HepG2 (cell line): ENCODE measurements around the gene WDR20. TPM values are rescaled to one million over a fixed set of nuclear protein-coding genes. Genes with fewer than 3 reads are reported as not detected.

ENCODE experiments used
- ATAC-seq: fragments of 200-7000 bp; cut with Tn5 transposase; 3 replicates; pipeline ENCODE4 v1.9.1; 2020; ENCODE audit warnings: mild to moderate bottlenecking, moderate library complexity
- BruUV-seq: library from RNA; stranded (reverse); fragments of 400-500 nt; replicated peaks from 2 replicates; lab custom pipeline; 2021; lab: Mats Ljungman, UMichigan
- CTCF ChIA-PET: fragments of 300-600 bp; formaldehyde crosslinking; extraction: SDS; loops from one replicate; lab custom pipeline; 2021; ENCODE audit warnings: low total read pairs, inconsistent platforms, low intra/inter-chr PET ratio; lab: Yijun Ruan, JAX
- POLR2A ChIA-PET: fragments of 350-600 bp; sonication (Branson Sonifier 250); formaldehyde crosslinking; loops from one replicate; lab custom pipeline; 2020; ENCODE audit warnings: antibody characterized with exemption, inconsistent platforms; lab: Yijun Ruan, JAX
- DNase-seq: peaks from one replicate; pipeline ENCODE4 v3.0.0-alpha.2; 2015; ENCODE audit warnings: low spot score
- FAIRE-seq: peaks from 3 replicates; lab custom pipeline; 2011; peaks lifted over from hg19 to GRCh38; lab: Jason Lieb, UNC
- H2AFZ ChIP-seq: one replicate; pipeline ENCODE4 v1.6.1; 2011; ENCODE audit warnings: low read length, inconsistent platforms
- H3K27ac ChIP-seq: fragments of 300-600 bp; 3 replicates; pipeline ENCODE4 v1.8.0; 2011; ENCODE audit warnings: mixed run types, mild to moderate bottlenecking, mixed read lengths, low read length, inconsistent platforms; ENCODE audit not compliant: insufficient read depth; ENCODE audit errors: extremely low read length
- H3K27me3 ChIP-seq, 2 experiments: fragments of 200-600 bp in 1 of 2; 2 replicates in 1 of 2; 3 replicates in 1 of 2; pipeline versions ENCODE4 v1.6.0 to v1.8.0; 2011; ENCODE audit warnings: low read length in 2 of 2, mild to moderate bottlenecking in 2 of 2, moderate library complexity in 2 of 2, inconsistent platforms in 1 of 2; ENCODE audit not compliant: insufficient read depth in 2 of 2, control insufficient read depth in 1 of 2
- H3K36me3 ChIP-seq, 2 experiments: fragments of 200-600 bp in 1 of 2; replicated peaks in 1 of 2; 2 replicates in 1 of 2; 3 replicates in 1 of 2; pipeline versions ENCODE4 v1.5.1 to v1.8.0; 2011; ENCODE audit warnings: low read length in 2 of 2, inconsistent platforms in 1 of 2; ENCODE audit not compliant: insufficient read depth in 2 of 2, control insufficient read depth in 1 of 2
- H3K4me1 ChIP-seq: 2 replicates; pipeline ENCODE4 v1.5.1; 2012; ENCODE audit warnings: low read length, inconsistent platforms; ENCODE audit not compliant: insufficient read depth
- H3K4me2 ChIP-seq: 2 replicates; pipeline ENCODE4 v1.6.0; 2011; ENCODE audit warnings: low read depth, low read length, inconsistent platforms
- H3K4me3 ChIP-seq, 3 experiments: fragments of 200-600 bp in 1 of 3; sonication (generic), shearing (Covaris generic) in 1 of 3; replicated peaks in 1 of 3; 2 replicates each; pipeline ENCODE4 v1.5.1; 2011 to 2016; ENCODE audit warnings: low read length in 3 of 3, inconsistent platforms in 2 of 3, low read depth in 2 of 3, mild to moderate bottlenecking in 2 of 3, control low read depth in 1 of 3, mixed read lengths in 1 of 3; ENCODE audit not compliant: insufficient read depth in 1 of 3
- H3K79me2 ChIP-seq: one replicate; pipeline ENCODE4 v1.6.1; 2011; ENCODE audit warnings: low read length, inconsistent platforms; ENCODE audit not compliant: insufficient read depth
- H3K9ac ChIP-seq: 2 replicates; pipeline ENCODE4 v1.6.0; 2011; ENCODE audit warnings: mild to moderate bottlenecking, low read depth, low read length, inconsistent platforms; ENCODE audit not compliant: insufficient read depth
- H3K9me3 ChIP-seq: 2 replicates; pipeline ENCODE4 v1.5.1; 2012; ENCODE audit warnings: mild to moderate bottlenecking, low read length
- H4K20me1 ChIP-seq: 2 replicates; pipeline ENCODE4 v1.6.0; 2011; ENCODE audit warnings: inconsistent platforms, mild to moderate bottlenecking, low read length, moderate library complexity; ENCODE audit not compliant: insufficient read depth
- GTF2F1 ChIP-seq: fragments of 150-350 bp; IDR thresholded peaks from 2 replicates; pipeline ENCODE4 v1.6.1; 2014; ENCODE audit warnings: low read length
- MIER2 ChIP-seq: IDR thresholded peaks from 2 replicates; pipeline ENCODE4 v1.6.1; 2016; ENCODE audit warnings: missing biosample characterization, missing genetic modification reagents
- NCOA1 ChIP-seq: sonication (generic); formaldehyde crosslinking; IDR thresholded peaks from 2 replicates; pipeline ENCODE4 v1.9.0; 2021; ENCODE audit warnings: missing genetic modification reagents
- NFYB ChIP-seq: sonication (generic); formaldehyde crosslinking; IDR thresholded peaks from 2 replicates; pipeline ENCODE4 v1.4.0; 2020; ENCODE audit warnings: missing genetic modification reagents
- ZC3H13 ChIP-seq: sonication (generic); formaldehyde crosslinking; IDR thresholded peaks from 2 replicates; pipeline ENCODE4 v1.8.1; 2023; ENCODE audit warnings: mild to moderate bottlenecking, missing genetic modification reagents, moderate library complexity
- ZKSCAN5 ChIP-seq: sonication (generic); formaldehyde crosslinking; IDR thresholded peaks from 2 replicates; pipeline ENCODE4 v1.5.1; 2020; ENCODE audit warnings: mild to moderate bottlenecking, missing genetic modification reagents
- WGBS: methylation state at CpG from one replicate; pipeline ENCODE4 v1.1.6; 2017; ENCODE audit warnings: low lambda C conversion rate; 5-methylcytosine and 5-hydroxymethylcytosine counted together
- in situ Hi-C: cut with HindIII; loops from 2 replicates; pipeline ENCODE4 v1.10.0; 2017; ENCODE audit warnings: low pct_unique_long_range_greater_than_20kb; ENCODE audit not compliant: extremely low pct_ligation_motif_present
- intact Hi-C: fragments of 100-400 bp; cut with micrococcal nuclease; formaldehyde crosslinking; loops from one replicate; pipeline ENCODE4 v1.10.0; 2022; ENCODE audit not compliant: unreplicated experiment
- polyA plus RNA-seq, 8 experiments: library from polyadenylated mRNA; depleted of rRNA in 3 of 8; stranded (reverse) in 7 of 8; unstranded in 1 of 8; fragments of >200 nt; fragmentation: Illumina TruSeq in 4 of 8; extraction: Trizol in 4 of 8; gene quantifications; 2 replicates each; pipeline versions ENCODE4 v1.2.1 to v1.2.3, GENCODE V29; 2011 to 2016; ENCODE audit warnings: low read depth in 4 of 8, missing spikeins in 1 of 8, mixed read lengths in 1 of 8; ENCODE audit not compliant: insufficient read depth in 1 of 8
- total RNA-seq, 5 experiments: library from RNA; depleted of rRNA; stranded (reverse); fragments of >200 nt; fragmentation: Illumina TruSeq; extraction: Trizol; gene quantifications; 2 replicates each; pipeline ENCODE4 v1.2.3, GENCODE V29; 2016; ENCODE audit warnings: low read depth in 1 of 5
- TF ChIP-seq, protein P1 (sequence below): IDR thresholded peaks from 2 replicates; pipeline ENCODE4 v1.6.1; 2016; ENCODE audit warnings: low read depth, missing genetic modification reagents, missing compliant biosample characterization
- TF ChIP-seq, protein P2 (sequence below): sonication (generic); formaldehyde crosslinking; IDR thresholded peaks from 2 replicates; pipeline ENCODE4 v1.5.0; 2020; ENCODE audit warnings: mild to moderate bottlenecking, low read depth, missing genetic modification reagents, borderline replicate concordance
- TF ChIP-seq, protein P3 (sequence below): sonication (generic); formaldehyde crosslinking; IDR thresholded peaks from 2 replicates; pipeline ENCODE4 v1.5.0; 2020; ENCODE audit warnings: missing genetic modification reagents, mild to moderate bottlenecking, borderline replicate concordance

Gene WDR20
- total and polyA plus RNA-seq, 2 of the 13 experiments (the other 11 are each of a cell fraction or from before 2014, with no cell fraction given): 10.4 to 23.2 TPM

DNA sequence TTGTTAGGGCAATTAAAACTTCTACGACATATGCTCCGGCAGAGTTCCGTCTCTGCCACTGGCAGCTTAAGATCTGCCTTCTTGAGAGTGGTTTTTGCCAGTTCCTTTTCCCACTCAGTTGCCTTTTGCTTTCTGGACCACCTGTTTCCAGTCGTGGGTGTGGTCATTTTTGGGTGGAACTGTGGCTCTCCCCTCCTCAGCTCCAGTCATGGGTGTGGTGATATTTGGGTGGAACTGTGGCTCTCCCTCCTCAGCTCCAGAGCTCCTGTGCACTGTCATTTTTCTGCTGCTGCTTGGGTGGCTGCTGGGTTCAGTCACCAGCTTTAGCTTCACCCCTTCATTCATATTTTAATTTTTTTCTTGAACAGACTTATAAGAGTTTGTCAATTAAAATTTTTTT is 25.3 kb downstream of the WDR20 start (continued):
- TF ChIP-seq, protein P1, sequence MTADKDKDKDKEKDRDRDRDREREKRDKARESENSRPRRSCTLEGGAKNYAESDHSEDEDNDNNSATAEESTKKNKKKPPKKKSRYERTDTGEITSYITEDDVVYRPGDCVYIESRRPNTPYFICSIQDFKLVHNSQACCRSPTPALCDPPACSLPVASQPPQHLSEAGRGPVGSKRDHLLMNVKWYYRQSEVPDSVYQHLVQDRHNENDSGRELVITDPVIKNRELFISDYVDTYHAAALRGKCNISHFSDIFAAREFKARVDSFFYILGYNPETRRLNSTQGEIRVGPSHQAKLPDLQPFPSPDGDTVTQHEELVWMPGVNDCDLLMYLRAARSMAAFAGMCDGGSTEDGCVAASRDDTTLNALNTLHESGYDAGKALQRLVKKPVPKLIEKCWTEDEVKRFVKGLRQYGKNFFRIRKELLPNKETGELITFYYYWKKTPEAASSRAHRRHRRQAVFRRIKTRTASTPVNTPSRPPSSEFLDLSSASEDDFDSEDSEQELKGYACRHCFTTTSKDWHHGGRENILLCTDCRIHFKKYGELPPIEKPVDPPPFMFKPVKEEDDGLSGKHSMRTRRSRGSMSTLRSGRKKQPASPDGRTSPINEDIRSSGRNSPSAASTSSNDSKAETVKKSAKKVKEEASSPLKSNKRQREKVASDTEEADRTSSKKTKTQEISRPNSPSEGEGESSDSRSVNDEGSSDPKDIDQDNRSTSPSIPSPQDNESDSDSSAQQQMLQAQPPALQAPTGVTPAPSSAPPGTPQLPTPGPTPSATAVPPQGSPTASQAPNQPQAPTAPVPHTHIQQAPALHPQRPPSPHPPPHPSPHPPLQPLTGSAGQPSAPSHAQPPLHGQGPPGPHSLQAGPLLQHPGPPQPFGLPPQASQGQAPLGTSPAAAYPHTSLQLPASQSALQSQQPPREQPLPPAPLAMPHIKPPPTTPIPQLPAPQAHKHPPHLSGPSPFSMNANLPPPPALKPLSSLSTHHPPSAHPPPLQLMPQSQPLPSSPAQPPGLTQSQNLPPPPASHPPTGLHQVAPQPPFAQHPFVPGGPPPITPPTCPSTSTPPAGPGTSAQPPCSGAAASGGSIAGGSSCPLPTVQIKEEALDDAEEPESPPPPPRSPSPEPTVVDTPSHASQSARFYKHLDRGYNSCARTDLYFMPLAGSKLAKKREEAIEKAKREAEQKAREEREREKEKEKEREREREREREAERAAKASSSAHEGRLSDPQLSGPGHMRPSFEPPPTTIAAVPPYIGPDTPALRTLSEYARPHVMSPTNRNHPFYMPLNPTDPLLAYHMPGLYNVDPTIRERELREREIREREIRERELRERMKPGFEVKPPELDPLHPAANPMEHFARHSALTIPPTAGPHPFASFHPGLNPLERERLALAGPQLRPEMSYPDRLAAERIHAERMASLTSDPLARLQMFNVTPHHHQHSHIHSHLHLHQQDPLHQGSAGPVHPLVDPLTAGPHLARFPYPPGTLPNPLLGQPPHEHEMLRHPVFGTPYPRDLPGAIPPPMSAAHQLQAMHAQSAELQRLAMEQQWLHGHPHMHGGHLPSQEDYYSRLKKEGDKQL: no peak

DNA sequence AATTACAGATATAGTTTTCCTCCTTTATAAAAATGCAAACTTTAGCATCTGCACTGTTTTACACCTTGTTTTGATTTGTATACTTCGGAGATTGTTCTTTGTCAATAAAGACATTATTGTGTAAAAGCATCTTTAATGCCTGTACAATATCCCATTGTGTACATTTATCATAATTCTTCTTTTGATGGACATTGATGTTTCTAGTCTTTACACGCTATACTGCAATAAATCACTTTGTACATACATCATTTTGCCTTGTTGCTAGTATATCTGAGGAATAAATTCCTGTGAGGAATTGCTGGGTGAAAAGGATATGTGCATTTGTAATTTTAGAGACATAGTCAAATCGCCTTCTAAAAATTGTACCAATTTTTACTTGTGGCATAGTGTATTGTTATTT is 30.4 kb downstream of the WDR20 start:
- intact Hi-C loops: no loop called here
- Histone ChIP-seq H3K4me2 (no peak overlapping the region), H3K79me2 (peaks cover 48% of the 10 kb centered on the region), H2AFZ (no peak overlapping the region), H4K20me1 (0 out of 2 replicates have a peak, but pooled peaks cover 9% of the 10 kb centered on the region), H3K9me3 (no peaks in the 10 kb centered on the region), H3K4me1 (peaks cover 37% of the 10 kb centered on the region), H3K36me3 (0 out of 5 replicates have a peak, but pooled peaks cover 0 to 4% of the 10 kb centered on the region in 2 experiments), H3K27me3 (no peaks in the 10 kb centered on the region)
- 92% methylated on average over 3 of the region's 3 CpGs for WGBS
- DNase-seq: no peak
- ChIA-PET CTCF (no interaction called here), POLR2A (no interaction called here)
- BruUV-seq: no TSS peak
- TF ChIP-seq GTF2F1 (no peak), ZC3H13 (CRISPR knock-in tag) (no peak), NFYB (no peak), MIER2 (no peak), ZKSCAN5 (CRISPR knock-in tag) (no peak), NCOA1 (CRISPR knock-in tag) (no peak)
- TF ChIP-seq, protein P2, sequence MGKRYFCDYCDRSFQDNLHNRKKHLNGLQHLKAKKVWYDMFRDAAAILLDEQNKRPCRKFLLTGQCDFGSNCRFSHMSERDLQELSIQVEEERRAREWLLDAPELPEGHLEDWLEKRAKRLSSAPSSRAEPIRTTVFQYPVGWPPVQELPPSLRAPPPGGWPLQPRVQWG: no peak
- TF ChIP-seq, protein P3, sequence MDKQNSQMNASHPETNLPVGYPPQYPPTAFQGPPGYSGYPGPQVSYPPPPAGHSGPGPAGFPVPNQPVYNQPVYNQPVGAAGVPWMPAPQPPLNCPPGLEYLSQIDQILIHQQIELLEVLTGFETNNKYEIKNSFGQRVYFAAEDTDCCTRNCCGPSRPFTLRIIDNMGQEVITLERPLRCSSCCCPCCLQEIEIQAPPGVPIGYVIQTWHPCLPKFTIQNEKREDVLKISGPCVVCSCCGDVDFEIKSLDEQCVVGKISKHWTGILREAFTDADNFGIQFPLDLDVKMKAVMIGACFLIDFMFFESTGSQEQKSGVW (CRISPR knock-in tag): no peak
- TF ChIP-seq, all 625 proteins: peak for 0
- no peak overlapping the region for H3K9ac ChIP-seq
- no peak overlapping the region for H3K27ac ChIP-seq
- FAIRE-seq: no peak
- H3K4me3 ChIP-seq: no peak overlapping the region
- no peak for ATAC-seq
- in situ Hi-C loops: no loop called here
